Sigmoid colon (tissue), 3 donors: ENCODE data around the gene MACROH2A1.

Experiments used
- CTCF ChIP-seq, 4 experiments: fragments of 450-650 bp in 3 of 4; fragments of 200-600 bp in 1 of 4; IDR thresholded peaks; one replicate each; pipeline ENCODE4 v1.5.1; 2016 to 2019; ENCODE audit warnings: antibody characterized with exemption in 4 of 4, mild to moderate bottlenecking in 3 of 4, moderate library complexity in 2 of 4
- POLR2A ChIP-seq, 2 donors: fragments of 450-650 bp; IDR thresholded peaks; one replicate each; pipeline ENCODE4 v1.6.1; 2016; ENCODE audit warnings: antibody characterized with exemption in 2 of 2, mild to moderate bottlenecking in 2 of 2, moderate library complexity in 2 of 2

GRCh38 chr5:135388860-135389435 is 10.1 kb downstream of the MACROH2A1 start:
- TF ChIP-seq CTCF (IDR thresholded peaks at IDR 0.05) (no peak), POLR2A (IDR thresholded peaks at IDR 0.05) (no peak)
